Epithelial cell of esophagus (primary cell): ENCODE measurements around the gene ZNF107.
"Not testable (repeated sequence)": the region's sequence is repeated elsewhere in the genome, so short reads cannot be mapped to it uniquely, and the experiment has no call there.

ENCODE experiments used
- DNase-seq: peaks from one replicate; pipeline ENCODE4 v3.0.0; 2010; ENCODE audit warnings: low read depth
- H3K4me3 ChIP-seq: 2 replicates; pipeline ENCODE4 v1.5.1; 2011; ENCODE audit warnings: mild to moderate bottlenecking, low read length, control low read depth
- TF ChIP-seq, protein P1 (sequence below): IDR thresholded peaks from 2 replicates; pipeline ENCODE4 v1.5.1; 2011; ENCODE audit warnings: low read depth, mild to moderate bottlenecking, low read length, control low read depth, inconsistent platforms; ENCODE audit not compliant: insufficient read depth; ENCODE audit errors: missing control alignments

Gene ZNF107

DNA sequence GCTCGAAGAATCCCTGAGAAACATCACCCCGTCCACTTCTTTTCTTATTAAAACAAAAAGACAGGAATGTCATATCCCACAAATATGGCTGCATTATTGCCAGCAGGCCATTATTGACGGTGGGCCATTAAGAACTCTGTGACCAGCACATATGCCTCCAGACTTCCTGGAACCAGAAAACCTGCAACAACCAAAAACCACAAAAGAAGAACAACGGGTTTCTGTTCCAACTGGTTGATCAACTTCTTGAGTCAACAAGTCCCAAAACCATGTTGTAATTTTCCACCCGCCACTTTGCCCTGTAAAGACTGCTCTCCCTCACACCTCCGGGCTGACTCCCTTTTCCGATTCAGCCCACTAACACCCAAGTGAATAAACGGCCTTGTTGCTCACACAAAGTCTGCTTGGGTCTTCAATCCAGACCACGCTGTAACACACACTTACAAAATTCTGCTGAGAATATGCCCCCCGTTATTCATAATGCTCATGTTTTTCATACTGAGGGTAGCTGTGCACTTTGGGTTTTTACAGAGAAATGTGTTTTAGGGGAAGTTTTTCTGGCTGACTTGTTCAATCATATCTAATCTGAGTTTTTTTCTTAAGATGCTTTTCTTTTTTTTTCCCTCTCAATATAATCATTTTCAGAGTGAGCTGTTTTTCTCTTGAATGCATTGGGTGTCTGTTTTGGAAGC lies 20.7 kb downstream of the ZNF107 start:
- TF ChIP-seq, protein P1, sequence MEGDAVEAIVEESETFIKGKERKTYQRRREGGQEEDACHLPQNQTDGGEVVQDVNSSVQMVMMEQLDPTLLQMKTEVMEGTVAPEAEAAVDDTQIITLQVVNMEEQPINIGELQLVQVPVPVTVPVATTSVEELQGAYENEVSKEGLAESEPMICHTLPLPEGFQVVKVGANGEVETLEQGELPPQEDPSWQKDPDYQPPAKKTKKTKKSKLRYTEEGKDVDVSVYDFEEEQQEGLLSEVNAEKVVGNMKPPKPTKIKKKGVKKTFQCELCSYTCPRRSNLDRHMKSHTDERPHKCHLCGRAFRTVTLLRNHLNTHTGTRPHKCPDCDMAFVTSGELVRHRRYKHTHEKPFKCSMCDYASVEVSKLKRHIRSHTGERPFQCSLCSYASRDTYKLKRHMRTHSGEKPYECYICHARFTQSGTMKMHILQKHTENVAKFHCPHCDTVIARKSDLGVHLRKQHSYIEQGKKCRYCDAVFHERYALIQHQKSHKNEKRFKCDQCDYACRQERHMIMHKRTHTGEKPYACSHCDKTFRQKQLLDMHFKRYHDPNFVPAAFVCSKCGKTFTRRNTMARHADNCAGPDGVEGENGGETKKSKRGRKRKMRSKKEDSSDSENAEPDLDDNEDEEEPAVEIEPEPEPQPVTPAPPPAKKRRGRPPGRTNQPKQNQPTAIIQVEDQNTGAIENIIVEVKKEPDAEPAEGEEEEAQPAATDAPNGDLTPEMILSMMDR, result no peak
- H3K4me3 ChIP-seq, result no peak overlapping the region
- DNase-seq, result peak; percentile 87

DNA sequence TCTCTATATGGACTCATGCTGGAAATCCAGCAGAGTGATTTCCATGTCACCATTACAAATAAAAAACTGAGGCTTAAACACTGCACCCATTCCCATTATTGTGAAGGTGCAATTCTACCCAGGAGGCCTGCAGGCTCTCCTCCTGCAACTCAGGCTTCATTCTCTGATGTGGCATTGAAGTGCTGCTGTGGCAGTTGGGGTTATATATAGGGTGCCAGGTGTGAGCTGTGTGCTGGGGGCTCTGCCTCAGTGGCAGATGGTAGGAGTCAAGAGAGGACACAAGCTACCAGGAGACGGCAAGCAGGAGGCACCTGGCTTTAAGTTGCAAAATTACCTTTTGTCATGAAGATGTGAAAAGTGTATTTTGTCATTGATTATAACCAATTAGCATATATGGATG lies 21.3 kb downstream of the ZNF107 start:
- no peak for DNase-seq
- TF ChIP-seq, protein P1, result no peak
- no peak overlapping the region for H3K4me3 ChIP-seq

DNA sequence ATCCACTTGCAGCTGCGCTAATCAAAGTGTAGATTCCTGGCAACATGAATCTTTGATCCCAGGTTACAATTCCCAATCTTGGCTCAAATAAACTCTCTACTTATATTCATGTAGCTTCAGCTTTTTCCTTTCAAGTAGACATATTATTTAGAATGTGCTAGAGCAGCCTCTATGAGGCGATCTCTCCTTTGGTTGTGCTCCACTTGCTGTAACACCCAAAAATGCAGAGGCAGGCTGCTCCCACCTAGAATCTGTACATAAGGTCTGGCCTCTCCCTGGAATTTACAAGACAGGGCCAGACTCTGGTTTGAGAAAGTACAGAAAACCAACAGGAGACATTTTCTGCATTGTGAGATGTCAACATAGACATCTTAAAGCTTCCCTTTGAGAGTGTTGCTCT lies 23.1 kb downstream of the ZNF107 start:
- TF ChIP-seq, protein P1, result no peak
- H3K4me3 ChIP-seq, result no peak overlapping the region
- no peak for DNase-seq

DNA sequence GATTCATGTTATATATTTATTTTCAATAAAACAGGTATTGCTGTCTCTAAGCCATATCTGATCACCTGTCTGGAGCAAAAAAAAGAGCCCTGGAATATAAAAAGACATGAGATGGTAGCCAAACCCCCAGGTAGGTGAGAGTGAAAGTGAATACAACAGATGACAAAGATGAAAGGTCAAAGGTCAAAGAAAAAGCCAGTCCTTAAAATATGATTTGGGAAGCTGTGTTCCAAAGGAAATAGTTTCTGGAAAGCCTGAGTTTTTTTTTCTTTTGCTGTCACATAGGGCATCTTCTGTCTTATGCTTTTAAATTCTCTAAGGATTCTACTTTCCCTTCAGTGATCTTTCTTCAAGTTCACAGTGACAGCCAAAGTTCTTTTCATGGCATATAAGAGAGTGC lies 25.9 kb downstream of the ZNF107 start:
- TF ChIP-seq, protein P1, result no peak

DNA sequence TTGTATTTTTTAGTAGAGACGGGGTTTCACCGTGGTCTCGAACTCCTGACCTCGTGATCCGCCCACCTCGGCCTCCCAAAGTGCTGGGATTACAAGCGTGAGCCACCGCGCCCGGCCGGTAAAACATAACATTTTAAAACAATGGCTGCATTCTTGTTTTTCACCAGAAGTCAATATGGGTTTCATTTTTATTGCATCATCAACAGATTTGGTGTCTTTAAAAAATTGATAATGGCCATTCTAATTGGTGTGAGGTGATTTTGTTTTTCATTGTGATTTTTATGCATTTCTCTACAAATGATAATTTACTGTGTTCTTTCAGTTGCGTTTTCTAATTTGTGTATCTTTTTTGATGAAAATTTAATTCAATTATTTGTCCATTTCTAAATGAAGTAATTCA lies 31.9 kb downstream of the ZNF107 start:
- DNase-seq, H3K4me3 ChIP-seq: not testable (repeated sequence)

More for the DNA sequence above, 25.9 kb downstream of the ZNF107 start:
- H3K4me3 ChIP-seq, result no peak overlapping the region
- no peak for DNase-seq

DNA sequence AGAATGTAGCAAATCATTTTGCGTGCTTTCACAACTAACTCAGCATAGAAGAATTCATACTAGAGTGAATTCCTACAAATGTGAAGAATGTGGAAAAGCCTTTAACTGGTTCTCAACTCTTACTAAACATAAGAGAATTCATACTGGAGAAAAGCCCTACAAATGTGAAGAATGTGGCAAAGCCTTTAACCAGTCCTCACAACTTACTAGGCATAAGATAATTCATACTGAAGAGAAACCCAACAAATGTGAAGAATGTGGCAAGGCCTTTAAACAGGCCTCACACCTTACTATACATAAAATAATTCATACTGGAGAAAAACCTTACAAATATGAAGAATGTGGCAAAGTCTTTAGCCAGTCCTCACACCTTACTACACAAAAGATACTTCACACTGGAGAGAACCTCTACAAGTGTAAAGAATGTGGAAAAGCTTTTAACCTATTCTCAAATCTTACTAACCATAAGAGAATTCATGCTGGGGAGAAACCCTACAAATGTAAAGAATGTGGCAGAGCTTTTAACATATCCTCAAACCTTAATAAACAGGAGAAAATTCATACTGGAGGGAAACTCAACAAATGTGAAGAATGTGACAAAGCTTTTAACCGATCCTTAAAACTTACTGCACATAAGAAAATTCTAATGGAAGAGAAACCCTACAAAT lies 40.8 kb downstream of the ZNF107 start:
- TF ChIP-seq, protein P1, result no peak
- H3K4me3 ChIP-seq, result no peak overlapping the region
- no peak for DNase-seq

DNA sequence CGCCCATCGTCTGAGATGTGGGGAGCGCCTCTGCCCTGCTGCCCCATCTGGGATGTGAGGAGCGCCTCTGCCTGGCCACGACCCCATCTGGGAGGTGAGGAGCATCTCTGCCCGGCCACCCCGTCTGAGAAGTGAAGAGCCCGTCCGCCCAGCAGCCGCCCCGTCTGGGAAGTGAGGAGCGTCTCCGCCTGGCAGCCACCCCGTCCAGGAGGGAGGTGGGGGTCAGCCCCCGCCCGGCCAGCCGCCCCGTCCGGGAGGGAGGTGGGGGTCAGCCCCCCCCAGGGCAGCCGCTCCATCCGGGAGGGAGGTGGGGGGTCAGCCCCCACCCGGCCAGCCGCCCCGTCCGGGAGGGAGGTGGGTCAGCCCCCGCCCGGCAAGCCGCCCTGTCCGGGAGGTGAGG lies 52.0 kb downstream of the ZNF107 start:
- DNase-seq, H3K4me3 ChIP-seq: not testable (repeated sequence)
